H1 (cell line): ENCODE data around the gene TAF1B.

Experiments
- CEBPB ChIP-seq: IDR thresholded peaks from 2 replicates; pipeline ENCODE4 v1.6.1; 2012; ENCODE audit warnings: low read depth, low read length
- CHD2 ChIP-seq: IDR thresholded peaks from 2 replicates; pipeline ENCODE4 v1.6.1; 2012; ENCODE audit warnings: low read length, improper control_type of control experiment
- CREB1 ChIP-seq: IDR thresholded peaks from 2 replicates; pipeline ENCODE4 v1.6.1; 2012; ENCODE audit warnings: inconsistent platforms
- EP300 ChIP-seq, 2 experiments: IDR thresholded peaks; 1 replicate in 1 of 2; 2 replicates in 1 of 2; pipeline ENCODE4 v1.6.1; 2011 to 2012; ENCODE audit warnings: low read depth in 2 of 2, low read length in 2 of 2, mild to moderate bottlenecking in 2 of 2, borderline replicate concordance in 1 of 2, inconsistent platforms in 1 of 2, moderate library complexity in 1 of 2
- EZH2 ChIP-seq: fragments of 200-600 bp; sonication (generic); IDR thresholded peaks from 2 replicates; pipeline ENCODE4 v1.7.1; 2012; ENCODE audit warnings: low read depth, mild to moderate bottlenecking, moderate library complexity, low read length, inconsistent platforms; ENCODE audit not compliant: severe bottlenecking
- MAFK ChIP-seq: IDR thresholded peaks from 2 replicates; pipeline ENCODE4 v1.6.1; 2012; ENCODE audit warnings: low read depth, mild to moderate bottlenecking, improper control_type of control experiment, low read length
- POLR2A ChIP-seq, 2 experiments: IDR thresholded peaks; 1 replicate in 1 of 2; 2 replicates in 1 of 2; pipeline ENCODE4 v1.6.1; 2011; ENCODE audit warnings: low read depth in 2 of 2, low read length in 2 of 2, mild to moderate bottlenecking in 2 of 2; ENCODE audit errors: control extremely low read depth in 1 of 2
- POLR2AphosphoS5 ChIP-seq: IDR thresholded peaks from 2 replicates; pipeline ENCODE4 v1.6.1; 2011; ENCODE audit warnings: low read depth, low read length
- RBBP5 ChIP-seq: IDR thresholded peaks from 2 replicates; pipeline ENCODE4 v1.7.1; 2012; ENCODE audit warnings: low read depth, mild to moderate bottlenecking, inconsistent platforms, low read length, moderate library complexity, borderline replicate concordance
- SIX5 ChIP-seq: IDR thresholded peaks from 2 replicates; pipeline ENCODE4 v1.6.1; 2011; ENCODE audit warnings: mild to moderate bottlenecking, low read depth, low read length
- SP1 ChIP-seq: IDR thresholded peaks from 2 replicates; pipeline ENCODE4 v1.6.1; 2011; ENCODE audit warnings: low read depth, low read length
- SP2 ChIP-seq: IDR thresholded peaks from 2 replicates; pipeline ENCODE4 v1.6.1; 2012; ENCODE audit warnings: mild to moderate bottlenecking, low read length, inconsistent platforms
- TF ChIP-seq, protein P1 (sequence below), 3 experiments: IDR thresholded peaks; 1 replicate in 2 of 3; 2 replicates in 1 of 3; pipeline versions ENCODE4 v1.5.1 to v1.6.1; 2011; ENCODE audit warnings: low read length in 3 of 3, mild to moderate bottlenecking in 3 of 3, inconsistent platforms in 2 of 3, low read depth in 1 of 3, moderate library complexity in 1 of 3; ENCODE audit not compliant: insufficient read depth in 1 of 3; ENCODE audit errors: control extremely low read depth in 1 of 3
- TF ChIP-seq, protein P2 (sequence below): IDR thresholded peaks from 2 replicates; pipeline ENCODE4 v1.6.1; 2012; ENCODE audit warnings: inconsistent platforms

DNA sequence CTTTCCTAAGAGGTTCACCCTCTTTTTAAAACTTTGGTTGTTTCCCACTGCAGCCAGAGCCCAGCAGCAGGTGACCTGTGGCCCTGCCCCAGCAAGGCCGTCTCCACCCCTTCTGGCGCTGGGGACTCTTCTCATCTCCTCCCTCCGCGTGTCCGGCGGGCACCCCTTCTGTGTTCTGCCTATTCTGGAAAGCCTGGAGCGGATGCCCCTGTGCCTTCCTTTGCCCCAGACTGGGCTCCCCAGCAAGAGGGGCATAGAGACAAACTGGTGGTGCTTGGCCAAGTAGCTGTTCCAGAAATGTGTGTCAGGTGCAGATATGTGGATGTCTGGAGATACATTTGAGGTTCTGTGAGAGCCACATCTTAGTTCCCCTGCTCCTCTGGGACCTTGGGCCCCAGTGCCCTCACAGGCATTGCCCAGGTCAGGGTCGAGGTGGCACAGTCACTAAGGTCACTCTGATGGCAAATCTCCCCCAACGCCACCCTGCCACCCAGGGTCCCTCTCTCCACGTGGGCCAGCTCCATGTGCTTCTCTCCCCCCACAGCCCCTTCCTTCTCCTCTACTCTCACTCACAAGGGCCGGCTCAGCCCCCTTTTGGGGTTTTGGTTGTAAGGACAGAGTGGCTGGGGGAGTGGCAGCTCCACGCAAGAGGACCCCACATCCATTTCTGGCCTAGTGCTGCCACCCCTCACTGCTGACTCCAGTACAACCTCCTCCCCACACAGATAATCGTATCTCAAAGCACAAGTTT is 35.5 kb upstream of the TAF1B start:
- TF ChIP-seq, protein P1, sequence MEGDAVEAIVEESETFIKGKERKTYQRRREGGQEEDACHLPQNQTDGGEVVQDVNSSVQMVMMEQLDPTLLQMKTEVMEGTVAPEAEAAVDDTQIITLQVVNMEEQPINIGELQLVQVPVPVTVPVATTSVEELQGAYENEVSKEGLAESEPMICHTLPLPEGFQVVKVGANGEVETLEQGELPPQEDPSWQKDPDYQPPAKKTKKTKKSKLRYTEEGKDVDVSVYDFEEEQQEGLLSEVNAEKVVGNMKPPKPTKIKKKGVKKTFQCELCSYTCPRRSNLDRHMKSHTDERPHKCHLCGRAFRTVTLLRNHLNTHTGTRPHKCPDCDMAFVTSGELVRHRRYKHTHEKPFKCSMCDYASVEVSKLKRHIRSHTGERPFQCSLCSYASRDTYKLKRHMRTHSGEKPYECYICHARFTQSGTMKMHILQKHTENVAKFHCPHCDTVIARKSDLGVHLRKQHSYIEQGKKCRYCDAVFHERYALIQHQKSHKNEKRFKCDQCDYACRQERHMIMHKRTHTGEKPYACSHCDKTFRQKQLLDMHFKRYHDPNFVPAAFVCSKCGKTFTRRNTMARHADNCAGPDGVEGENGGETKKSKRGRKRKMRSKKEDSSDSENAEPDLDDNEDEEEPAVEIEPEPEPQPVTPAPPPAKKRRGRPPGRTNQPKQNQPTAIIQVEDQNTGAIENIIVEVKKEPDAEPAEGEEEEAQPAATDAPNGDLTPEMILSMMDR (IDR thresholded peaks at IDR 0.05; ENCODE audit: control extremely low read depth in 1 of 3, insufficient read depth in 1 of 3, low read depth in 1 of 3, low read length in 3 of 3), result no peak
- TF ChIP-seq SP1 (no peak), POLR2AphosphoS5 (no peak), SP2 (no peak), CHD2 (no peak), CEBPB (no peak), RBBP5 (no peak), POLR2A (IDR thresholded peaks at IDR 0.05; ENCODE audit: control extremely low read depth in 1 of 2, low read depth in 2 of 2, low read length in 2 of 2) (no peak), MAFK (no peak), EP300 (IDR thresholded peaks at IDR 0.05; ENCODE audit: borderline replicate concordance in 1 of 2, low read depth in 2 of 2, low read length in 2 of 2) (no peak), EZH2 (no peak), CREB1 (no peak), SIX5 (no peak)
- TF ChIP-seq, protein P2, sequence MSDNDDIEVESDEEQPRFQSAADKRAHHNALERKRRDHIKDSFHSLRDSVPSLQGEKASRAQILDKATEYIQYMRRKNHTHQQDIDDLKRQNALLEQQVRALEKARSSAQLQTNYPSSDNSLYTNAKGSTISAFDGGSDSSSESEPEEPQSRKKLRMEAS, result no peak
